HG02885 (cell line): Measurements from ENCODE around the gene MVB12A.
A peak's percentile ranks its signal among the peaks of the same experiment; 100 is the strongest.

ENCODE experiments used
- ATAC-seq: cut with Tn5 transposase; IDR thresholded peaks from one replicate; pipeline ENCODE4 v1.9.1; 2021; ENCODE audit warnings: mild to moderate bottlenecking; ENCODE audit not compliant: unreplicated experiment, poor library complexity

MVB12A gene

GRCh38 chr19:17419621-17420474 lies at the start of gene MVB12A:
Gene MVB12A (plus strand): TSS chr19:17420047. CDS start chr19:17420136, 89 bp downstream.
- ATAC-seq = peak; percentile 92

DNA sequence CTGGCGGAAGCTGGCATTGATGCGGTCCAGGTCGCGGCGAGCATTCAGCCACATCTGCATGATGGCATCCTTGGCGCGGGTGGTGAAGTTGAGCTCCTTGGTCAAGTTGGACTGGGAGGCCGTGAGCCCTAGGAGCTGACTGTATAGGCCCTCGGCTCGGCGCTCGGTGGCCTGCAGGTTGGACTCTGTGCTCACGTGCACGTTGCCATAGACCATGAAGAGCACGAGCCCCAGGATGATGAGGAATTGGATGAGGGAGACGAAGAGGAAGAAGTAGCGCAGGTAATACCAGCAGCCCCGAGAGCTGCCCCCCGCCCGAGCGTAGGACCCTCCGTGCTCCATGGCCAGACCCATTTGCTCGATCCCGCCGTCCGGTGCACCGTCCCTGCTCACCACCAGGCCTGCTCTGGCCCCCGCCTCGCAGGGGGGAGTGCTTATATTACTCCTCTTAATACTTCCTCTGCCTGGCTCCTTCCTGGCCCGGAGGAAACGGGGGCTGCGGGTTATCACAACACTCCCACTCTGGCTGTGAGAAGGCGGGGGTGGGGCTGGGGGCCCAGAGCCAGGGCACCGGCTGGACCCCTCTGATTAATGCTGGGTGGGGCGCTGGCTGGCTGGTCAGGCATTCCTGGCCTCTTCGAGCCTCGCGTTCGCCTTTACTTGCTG lies 42.8 kb upstream of the MVB12A start, which contains the start of gene PLVAP:
Gene PLVAP (minus strand): TSS at position 408 of the 666 bp plus-strand sequence. CDS start 54 bp downstream, at position 354.
- ATAC-seq = no peak

DNA sequence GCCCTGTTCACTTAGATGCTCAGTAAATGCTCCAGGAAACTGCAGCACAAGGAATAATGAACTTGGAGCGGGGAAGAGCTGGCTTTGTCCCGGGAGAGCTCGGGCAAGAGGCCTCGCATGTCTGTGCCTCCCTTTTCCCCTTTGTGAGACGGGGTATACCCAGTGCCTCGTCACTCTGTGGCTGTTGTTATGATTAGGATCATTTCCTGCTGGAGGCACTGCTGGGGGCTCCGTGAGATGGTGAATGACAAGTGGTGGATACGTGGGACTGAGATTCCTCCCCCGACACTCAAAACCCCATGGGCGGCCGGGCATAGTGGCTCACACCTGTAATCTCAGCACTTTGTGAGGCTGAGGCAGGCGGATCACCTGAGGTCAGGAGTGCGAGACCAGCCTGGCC lies 41.6 kb upstream of the MVB12A start:
- ATAC-seq = no peak

DNA sequence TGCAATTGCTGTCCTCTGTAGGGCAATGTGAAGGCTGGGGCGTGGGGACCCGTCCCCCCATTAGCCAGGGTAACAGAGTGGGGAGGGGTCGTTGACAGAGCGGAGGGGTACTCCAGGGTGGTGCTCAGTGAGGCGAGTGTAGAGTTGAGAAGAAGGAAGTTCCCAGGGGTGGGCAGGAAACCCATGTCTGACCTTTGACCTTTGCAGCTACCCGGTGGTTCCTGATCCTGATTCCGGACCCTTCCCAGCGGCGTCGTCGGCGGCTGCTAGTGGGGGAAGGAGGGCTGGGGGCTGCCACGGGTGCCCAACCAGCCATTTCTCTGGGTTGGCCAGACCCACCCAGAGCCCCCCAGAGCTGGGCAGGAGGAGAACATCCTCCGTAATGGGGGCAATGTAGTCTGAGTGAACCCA lies 40.6 kb upstream of the MVB12A start:
- no peak for ATAC-seq

DNA sequence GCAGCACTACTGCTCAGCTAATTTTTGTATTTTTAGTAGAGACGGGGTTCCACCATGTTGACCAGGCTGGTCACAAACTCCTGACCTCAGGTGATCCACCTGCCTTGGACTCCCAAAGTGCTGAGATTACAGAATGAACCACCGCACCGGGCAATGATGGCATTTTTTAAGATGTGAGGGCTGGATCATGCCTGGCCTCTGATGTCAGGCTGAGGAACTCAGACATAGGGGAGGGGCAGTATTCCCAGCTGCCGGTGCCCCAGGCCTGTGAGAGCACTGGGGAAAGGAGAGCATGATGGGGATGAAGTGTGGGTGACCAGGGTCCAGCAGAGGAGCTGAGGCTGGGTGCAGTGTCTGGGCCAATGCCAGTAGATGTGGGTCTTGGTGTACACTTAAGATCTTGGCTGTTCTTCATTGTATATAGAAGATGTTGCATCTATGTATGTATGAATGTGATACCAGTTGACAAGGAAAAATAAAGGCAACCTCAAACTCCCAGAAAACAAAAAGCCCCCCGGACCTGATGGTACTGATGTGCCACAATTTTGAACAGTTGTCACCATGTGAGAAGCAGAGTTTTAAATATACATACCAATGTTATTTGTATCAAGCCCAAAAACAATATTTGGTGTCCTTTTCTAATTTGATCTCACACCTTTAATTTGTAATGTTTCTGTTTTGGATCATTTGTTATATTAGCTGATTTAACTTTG lies 39.3 kb upstream of the MVB12A start:
- ATAC-seq = no peak

GRCh38 chr19:17385878-17386611 lies 33.8 kb upstream of the MVB12A start:
- ATAC-seq = no peak

DNA sequence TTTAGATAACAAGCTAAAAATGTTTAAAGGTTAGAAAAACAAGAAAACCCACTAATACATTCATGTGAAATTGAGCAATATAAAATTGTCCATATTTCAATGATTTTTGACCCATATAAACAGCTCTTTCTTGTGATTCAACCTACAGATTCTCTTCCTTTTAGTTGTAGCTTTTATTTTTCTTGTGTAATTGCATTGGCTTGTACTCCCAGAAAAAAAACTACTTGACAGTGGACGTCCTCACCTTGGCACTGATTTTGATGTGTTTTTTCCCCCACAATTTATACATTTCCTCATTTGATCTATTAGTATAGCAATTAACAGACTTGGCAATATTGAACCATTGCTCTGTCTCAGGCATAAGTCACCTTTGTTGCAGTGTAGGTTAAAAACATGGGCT lies 30.6 kb upstream of the MVB12A start:
- ATAC-seq = no peak

DNA sequence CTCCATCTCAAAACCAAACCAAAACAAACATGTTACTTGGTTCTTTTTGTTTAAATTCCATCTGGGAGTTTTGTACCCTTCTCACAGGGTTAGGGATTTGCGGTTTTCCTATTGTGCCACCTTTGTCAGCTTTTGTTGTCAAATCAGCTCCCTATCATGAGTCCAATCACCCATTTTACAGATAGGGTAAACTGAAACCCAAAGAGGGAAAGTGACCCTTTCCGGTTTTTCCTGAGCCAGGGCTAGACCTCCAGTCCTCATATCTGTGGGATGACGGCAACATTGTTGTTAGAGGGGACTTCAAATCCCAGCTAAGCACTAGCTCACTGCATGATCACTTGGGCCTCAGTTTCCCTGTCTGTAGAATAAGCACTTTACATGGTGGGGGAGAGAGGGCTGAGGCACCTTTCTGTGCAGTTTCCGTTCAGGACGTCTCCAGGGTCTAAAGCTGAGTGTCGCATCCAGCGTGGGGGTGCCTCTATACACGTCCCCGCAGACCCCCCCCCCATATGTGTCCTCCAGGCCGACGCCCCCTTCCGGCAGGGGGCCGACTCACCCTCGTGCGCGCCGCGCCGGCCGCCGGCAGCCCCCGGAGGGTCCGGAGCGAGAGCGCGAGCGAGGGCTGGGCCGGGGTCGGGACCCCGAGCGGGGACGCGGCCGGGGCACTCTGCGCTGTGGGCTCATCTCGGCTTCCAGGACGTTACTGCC lies 29.7 kb upstream of the MVB12A start:
- no peak for ATAC-seq

DNA sequence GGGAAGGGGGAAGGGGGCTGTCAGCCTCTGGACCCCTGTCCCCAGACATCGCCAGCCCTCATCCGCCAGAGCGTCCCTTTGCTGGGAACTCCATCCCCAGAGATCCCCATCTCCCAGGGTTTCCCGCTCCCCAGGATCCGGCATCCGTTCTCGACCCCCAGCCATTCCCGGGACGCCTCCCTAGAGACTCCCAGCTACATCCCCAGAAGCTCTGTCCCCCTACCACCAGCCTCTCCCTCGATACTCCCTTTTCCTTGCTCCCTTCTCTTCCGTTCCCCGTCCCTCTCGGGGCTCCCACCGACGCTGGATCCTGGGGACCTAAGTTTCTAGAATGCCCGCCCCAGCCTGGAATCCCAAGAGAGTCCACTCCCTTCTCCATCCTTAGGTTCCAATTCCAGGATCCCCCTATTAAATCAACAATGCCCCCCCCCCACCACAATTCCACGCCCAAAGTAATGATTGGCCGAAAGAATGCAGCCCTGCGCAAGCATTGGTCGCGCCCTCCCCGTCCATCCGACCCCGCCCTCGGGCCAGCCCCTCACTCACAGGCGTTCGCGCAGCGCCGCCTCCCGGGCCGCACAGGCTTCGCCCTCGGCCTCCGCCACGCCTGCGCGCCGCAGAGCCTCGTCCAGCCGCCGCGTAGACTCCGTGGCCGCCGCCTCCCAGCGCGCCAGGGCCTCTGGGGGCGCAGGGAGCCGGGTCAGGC lies 29.0 kb upstream of the MVB12A start:
- peak; percentile 95 for ATAC-seq

DNA sequence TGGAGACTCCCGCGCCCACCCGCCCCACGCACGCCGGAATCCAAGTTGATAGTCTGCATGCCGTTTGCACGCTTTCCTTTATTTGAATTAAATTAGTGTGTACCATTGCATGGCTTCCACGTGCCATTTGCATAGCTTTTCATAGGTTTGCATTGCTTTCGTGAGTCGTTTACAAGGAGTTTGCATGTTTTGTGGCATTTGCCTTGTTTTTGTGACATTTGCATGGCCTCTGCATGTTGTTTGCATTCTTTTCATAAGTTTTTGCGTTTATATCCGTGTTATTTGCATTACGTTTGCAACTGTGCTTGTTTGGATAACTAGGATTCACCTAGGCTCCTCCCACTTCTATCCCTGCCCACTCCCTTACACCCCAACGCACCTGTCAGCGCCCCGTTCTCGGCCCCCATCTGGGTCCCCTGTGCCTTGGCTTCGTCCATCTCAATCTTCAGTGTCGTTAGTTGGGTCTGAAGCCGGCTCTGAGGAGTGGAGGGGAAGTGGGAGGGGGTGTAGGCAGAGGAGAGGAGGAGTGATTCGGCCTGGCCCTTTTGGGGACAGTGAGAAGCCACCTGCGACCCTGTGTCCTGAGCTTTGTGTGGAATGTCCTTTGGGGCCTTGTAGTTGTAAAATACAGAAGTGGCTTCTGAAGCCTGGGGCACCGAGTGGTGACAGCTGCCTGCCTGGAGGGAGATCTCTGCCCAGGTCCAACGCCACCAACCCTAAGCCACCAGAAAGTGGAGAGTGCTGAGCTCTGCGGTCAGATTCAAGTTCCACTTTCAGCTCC lies 28.3 kb upstream of the MVB12A start:
- no peak for ATAC-seq

DNA sequence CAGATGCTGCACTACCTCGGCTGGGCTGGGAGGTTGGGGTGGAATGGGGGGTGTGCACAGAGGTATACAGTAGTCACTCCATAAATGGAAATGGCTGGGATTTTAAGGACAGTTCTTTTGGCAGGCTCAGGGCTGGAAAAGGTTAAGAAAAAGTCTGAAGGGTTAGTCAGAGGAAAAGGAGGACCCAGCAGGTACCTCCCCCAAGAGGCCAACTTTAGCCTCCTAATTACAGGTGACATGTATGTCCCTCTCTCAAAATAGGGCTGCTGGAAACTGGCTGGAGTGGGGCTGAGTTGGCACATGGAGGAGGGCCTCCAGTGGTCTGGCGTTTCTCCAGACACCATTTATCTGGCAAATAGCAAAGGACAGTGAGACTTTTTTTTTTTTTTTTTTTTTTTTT lies 26.8 kb upstream of the MVB12A start:
- ATAC-seq = no peak

DNA sequence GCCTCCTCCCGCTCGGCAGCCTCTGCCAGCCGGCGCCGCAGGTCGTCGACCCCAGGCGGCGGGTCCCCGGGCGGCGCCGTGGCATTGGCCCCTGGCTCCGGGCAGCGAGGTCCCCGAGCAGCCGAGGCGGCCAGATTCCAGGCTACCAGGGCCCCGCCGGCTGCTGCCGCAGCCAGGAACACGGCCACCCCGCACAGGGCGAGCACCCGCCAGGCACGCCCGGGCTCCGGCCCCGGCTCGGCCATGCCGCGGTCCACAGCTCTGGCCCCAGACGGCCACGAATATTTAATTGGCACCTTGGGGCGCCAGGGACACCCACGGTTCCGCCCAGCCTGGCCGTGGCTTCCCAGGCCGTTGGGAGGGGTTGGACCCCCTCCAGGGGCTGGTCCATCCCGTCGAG lies 25.9 kb upstream of the MVB12A start, which contains the start of gene CCDC194:
Gene CCDC194 (minus strand): TSS at position 283 of the 400 bp plus-strand sequence. CDS start 38 bp downstream, at position 245.
- ATAC-seq = no peak

- ATAC-seq = no peak
These were observed 24.9 kb upstream of the MVB12A start for GRCh38 chr19:17394891-17395415.

- no peak for ATAC-seq
These were observed 20.8 kb upstream of the MVB12A start for GRCh38 chr19:17398902-17399527.

DNA sequence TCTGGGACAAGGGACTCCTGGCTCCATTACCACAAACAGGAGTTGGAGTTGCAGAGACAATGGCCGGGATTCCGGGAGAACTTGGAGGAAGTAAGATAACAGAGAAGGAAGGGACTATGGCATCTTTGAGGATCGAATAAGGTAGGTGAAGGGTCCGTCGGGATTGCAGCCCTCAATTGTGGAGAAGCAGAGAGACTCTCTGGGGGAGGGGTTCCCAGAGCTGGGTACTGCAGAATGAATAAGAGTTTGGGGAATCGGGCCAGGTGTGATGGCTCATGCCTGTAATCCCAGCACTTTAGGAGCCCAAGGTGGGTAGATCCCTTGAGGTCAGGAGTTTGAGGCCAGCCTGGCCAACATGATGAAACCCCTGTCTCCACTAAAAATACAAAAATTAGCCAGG lies 18.2 kb upstream of the MVB12A start:
- ATAC-seq = no peak

DNA sequence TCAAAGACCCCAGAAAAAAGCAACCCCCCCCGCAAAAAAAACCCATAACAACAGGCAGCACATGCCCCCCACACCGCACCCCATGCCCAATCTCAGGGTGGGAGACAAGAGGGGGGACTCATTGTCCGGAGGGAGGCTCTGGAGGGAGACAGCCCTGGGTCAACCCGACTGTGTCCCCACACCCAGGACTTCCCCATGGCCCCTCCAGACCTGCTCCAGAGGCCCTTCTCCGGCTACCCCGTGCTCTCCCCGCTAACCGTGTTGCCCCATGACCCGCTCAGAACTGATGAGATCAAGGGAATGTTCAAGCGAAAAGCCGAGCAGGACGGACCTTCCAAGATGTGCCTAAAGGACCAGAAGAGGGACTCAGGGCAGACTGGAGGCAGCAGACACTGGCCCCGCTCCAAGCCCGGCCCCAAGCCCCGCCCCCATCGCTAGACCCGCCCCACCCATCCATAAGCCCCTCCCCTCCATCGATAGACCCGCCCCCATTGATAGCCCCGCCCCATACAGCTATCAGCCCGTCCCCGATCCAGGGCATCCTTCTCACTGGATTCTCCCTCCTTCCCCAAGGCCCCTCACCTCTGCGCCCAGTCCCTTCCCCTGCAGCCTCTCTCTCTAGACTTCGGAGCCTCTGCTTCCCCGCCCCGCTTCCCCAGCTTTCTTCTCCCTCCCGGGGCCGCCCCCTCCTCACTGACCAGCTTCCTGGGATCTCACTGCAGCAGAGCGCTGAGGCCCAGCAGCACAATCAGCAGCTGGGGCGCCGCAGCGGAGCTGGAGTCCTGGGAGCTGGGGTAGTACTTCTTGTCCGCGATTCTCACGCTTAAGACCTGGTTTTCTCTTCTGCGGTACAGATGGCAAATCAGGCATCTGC lies 16.6 kb upstream of the MVB12A start:
- ATAC-seq = no peak

GRCh38 chr19:17404015-17404414 lies 15.8 kb upstream of the MVB12A start:
- no peak for ATAC-seq
